GM21528 (cell line): ENCODE results near the gene PRKD1.

Source experiments
- ATAC-seq: cut with Tn5 transposase; IDR thresholded peaks from one replicate; pipeline ENCODE4 v1.9.1; 2021; ENCODE audit warnings: mild to moderate bottlenecking, moderate library complexity; ENCODE audit not compliant: unreplicated experiment, low FRiP score

PRKD1 gene

DNA sequence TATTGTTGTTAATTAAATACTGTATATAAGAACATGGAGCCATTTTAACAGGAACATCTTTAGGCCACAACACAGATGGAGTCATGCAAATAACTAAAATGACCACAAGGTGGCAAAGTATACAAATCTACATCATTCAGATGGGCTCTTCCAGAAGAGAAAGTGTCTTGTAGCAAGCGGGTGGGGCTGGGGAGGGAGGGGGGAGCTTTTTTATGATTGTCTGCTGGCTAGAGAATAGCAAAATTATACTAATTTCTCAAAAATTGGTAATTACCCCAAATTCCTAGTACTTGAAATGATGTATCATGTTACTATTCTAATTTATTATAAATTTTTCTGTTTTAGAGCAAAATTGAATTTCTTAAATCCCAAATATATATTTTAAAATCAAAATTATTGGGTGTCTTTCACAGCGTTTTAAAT is 378.7 kb downstream of the PRKD1 start:
- no peak for ATAC-seq

DNA sequence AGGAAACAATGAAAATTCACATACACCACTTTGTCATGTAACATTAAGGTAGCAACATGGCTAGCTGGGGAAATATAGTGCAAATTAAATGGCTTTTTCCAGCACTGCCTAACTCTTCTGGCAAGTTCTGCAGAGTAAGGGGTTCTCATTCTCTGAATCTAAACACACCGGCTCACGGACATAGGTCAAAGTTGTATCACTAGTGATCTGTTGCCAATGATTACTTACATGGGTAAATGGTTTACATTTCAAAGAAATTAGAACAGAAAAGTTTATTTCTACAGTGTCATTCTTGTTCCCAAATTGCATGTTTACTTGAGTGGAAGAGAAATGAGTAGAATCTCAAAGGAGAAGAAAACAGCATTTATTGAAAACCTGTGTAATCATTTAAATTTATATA is 381.9 kb downstream of the PRKD1 start:
- ATAC-seq, result no peak

DNA sequence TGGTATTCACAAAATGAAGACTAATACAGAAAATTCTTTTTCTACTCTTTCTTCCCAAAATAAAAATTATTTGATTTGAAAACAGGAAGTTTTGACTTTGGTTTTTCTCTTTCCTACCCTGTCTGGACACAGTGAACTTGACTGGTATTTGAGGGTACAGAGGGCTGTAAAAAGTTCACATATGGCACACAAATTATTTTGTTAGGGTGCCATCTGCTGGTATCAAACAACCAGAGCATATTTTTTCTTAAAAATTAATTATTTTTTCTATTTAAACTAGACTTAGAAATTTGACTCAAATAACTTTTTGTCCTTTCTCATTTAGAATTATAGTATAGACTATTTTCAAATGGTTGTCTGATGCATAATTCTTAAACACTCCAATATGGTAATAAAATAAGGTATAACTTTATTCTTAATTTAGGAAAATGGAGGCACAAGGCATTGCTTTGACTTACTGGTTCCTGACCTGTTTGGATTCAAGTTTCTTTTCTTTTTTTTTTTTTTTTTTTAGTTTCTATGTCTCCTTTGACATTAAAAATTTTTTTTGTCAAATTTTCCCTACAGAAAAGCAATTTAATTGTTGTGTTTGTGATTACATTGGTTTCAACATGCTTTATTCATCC is 390.6 kb downstream of the PRKD1 start:
- ATAC-seq, result no peak

GRCh38 chr14:29529418-29529817 is 398.2 kb downstream of the PRKD1 start:
- ATAC-seq, result no peak

DNA sequence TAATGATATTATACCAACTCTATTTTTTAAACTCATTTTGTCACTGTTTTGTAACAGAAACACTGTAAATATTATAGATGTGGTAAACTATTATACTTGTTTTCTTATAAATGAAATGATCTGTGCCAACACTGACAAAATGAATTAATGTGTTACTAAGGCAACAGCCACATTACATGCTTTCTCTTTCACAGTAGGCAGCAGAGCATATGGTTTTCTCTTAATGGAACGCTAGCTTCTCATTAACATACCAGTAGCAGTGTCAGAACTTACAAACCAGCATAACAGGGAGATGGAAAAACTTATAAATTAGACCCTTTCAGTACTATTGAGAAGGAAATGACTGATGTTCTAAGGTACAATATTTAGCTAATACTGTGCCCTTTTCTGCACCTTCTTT is 398.8 kb downstream of the PRKD1 start:
- ATAC-seq, result no peak

DNA sequence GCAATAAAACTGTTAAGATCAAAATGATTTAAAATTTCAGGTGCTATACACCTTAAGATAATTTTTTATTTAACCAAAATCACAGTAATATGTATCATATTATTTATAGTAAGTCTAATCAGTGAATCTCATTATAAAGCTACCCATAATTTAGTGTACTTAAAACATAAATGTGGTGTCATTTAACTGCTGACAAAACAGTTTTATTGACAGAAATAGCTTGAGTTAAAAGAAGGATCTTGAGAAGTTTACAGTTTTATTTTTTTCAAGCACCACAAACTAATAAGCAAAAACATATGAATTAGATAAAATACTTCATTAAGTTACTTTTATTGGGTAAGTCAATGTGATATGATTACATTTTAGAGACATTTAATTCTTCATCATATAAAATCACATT is 400.4 kb downstream of the PRKD1 start:
- no peak for ATAC-seq
